DOHH2 (cell line): ENCODE data around the gene LRRC4C.

Experiments used
- H3F3A ChIP-seq: fragments of 200-600 bp; sonication (generic), shearing (Covaris generic); 2 replicates; pipeline ENCODE4 v1.6.0; 2016; ENCODE audit warnings: antibody characterized with exemption, mild to moderate bottlenecking; ENCODE audit not compliant: control insufficient read depth, insufficient read depth
- H3K27ac ChIP-seq: fragments of 200-600 bp; sonication (generic); 2 replicates; pipeline ENCODE4 v1.5.1; 2014; ENCODE audit warnings: low read depth, mild to moderate bottlenecking, low read length, moderate library complexity
- H3K27me3 ChIP-seq: fragments of 200-600 bp; sonication (generic); 2 replicates; pipeline ENCODE4 v1.6.1; 2014; ENCODE audit warnings: mild to moderate bottlenecking, low read length, mixed read lengths; ENCODE audit not compliant: control insufficient read depth
- H3K36me3 ChIP-seq: fragments of 200-600 bp; sonication (generic); 2 replicates; pipeline ENCODE4 v1.6.1; 2014; ENCODE audit warnings: mild to moderate bottlenecking, low read length, moderate library complexity, mixed read lengths; ENCODE audit not compliant: control insufficient read depth
- H3K4me1 ChIP-seq: fragments of 200-600 bp; sonication (generic); 2 replicates; pipeline ENCODE4 v1.6.1; 2014; ENCODE audit warnings: mild to moderate bottlenecking, low read length, mixed read lengths; ENCODE audit not compliant: control insufficient read depth
- H3K4me2 ChIP-seq: fragments of 200-600 bp; sonication (generic); 2 replicates; pipeline ENCODE4 v1.6.0; 2014; ENCODE audit warnings: mild to moderate bottlenecking, low read length, moderate library complexity
- H3K4me3 ChIP-seq: fragments of 200-600 bp; sonication (generic); 2 replicates; pipeline ENCODE4 v1.5.1; 2014; ENCODE audit warnings: mild to moderate bottlenecking, low read length, mixed read lengths
- H3K79me2 ChIP-seq: fragments of 200-600 bp; sonication (generic); 2 replicates; pipeline ENCODE4 v1.6.1; 2014; ENCODE audit warnings: mild to moderate bottlenecking, low read length, mixed read lengths; ENCODE audit not compliant: control insufficient read depth
- H3K9me2 ChIP-seq: fragments of 200-600 bp; sonication (generic); replicated peaks from 2 replicates; pipeline ENCODE4 v1.6.1; 2014; ENCODE audit warnings: mild to moderate bottlenecking, low read length, mixed read lengths; ENCODE audit not compliant: control insufficient read depth
- H3K9me3 ChIP-seq: fragments of 200-600 bp; sonication (generic); 2 replicates; pipeline ENCODE4 v1.6.1; 2014; ENCODE audit warnings: antibody characterized with exemption, low read length, mixed read lengths; ENCODE audit not compliant: control insufficient read depth, insufficient read depth
- H4K20me1 ChIP-seq: fragments of 200-600 bp; sonication (generic); 2 replicates; pipeline ENCODE4 v1.6.0; 2014; ENCODE audit warnings: low read depth, mild to moderate bottlenecking, antibody characterized with exemption, low read length, moderate library complexity; ENCODE audit not compliant: control insufficient read depth, insufficient read depth
- CTCF ChIP-seq: fragments of 200-600 bp; sonication (generic); IDR thresholded peaks from one replicate; pipeline ENCODE4 v1.5.1; 2014; ENCODE audit warnings: antibody characterized with exemption, mild to moderate bottlenecking, low read depth, low read length; ENCODE audit not compliant: poor library complexity, severe bottlenecking
- EZH2phosphoT487 ChIP-seq: fragments of 200-600 bp; sonication (generic); IDR thresholded peaks from 2 replicates; pipeline ENCODE4 v1.6.1; 2017; ENCODE audit warnings: borderline replicate concordance, mild to moderate bottlenecking, antibody characterized with exemption, low read length, moderate library complexity, mixed read lengths

The LRRC4C gene

GRCh38 chr11:40287916-40288803 lies 1171.3 kb downstream of the LRRC4C start:
- Histone ChIP-seq H3F3A (no peaks in the 10 kb centered on the region), H3K9me3 (no peaks in the 10 kb centered on the region), H3K27ac (no peak overlapping the region), H4K20me1 (no peaks in the 10 kb centered on the region), H3K36me3 (no peaks in the 10 kb centered on the region), H3K9me2 (no peaks in the 10 kb centered on the region), H3K4me1 (no peaks in the 10 kb centered on the region), H3K4me2 (no peak overlapping the region), H3K79me2 (no peaks in the 10 kb centered on the region), H3K4me3 (no peak overlapping the region), H3K27me3 (no peaks in the 10 kb centered on the region)
- TF ChIP-seq CTCF (no peak), EZH2phosphoT487 (no peak)

- Histone ChIP-seq H3K27me3 (no peaks in the 10 kb centered on the region), H3K4me1 (no peaks in the 10 kb centered on the region), H3K4me2 (no peak overlapping the region), H3K27ac (no peak overlapping the region), H3K9me3 (no peaks in the 10 kb centered on the region), H3K4me3 (no peak overlapping the region), H3K9me2 (no peaks in the 10 kb centered on the region), H3K79me2 (no peaks in the 10 kb centered on the region), H3F3A (no peaks in the 10 kb centered on the region), H4K20me1 (no peaks in the 10 kb centered on the region), H3K36me3 (no peaks in the 10 kb centered on the region)
- TF ChIP-seq CTCF (no peak), EZH2phosphoT487 (no peak)
These were observed 1173.3 kb downstream of the LRRC4C start for GRCh38 chr11:40286137-40286536.

GRCh38 chr11:40285558-40285957 lies 1173.9 kb downstream of the LRRC4C start:
- Histone ChIP-seq H4K20me1 (no peaks in the 10 kb centered on the region), H3K27ac (no peak overlapping the region), H3K79me2 (no peaks in the 10 kb centered on the region), H3K4me3 (no peak overlapping the region), H3K4me1 (no peaks in the 10 kb centered on the region), H3K4me2 (no peak overlapping the region), H3K9me2 (no peaks in the 10 kb centered on the region), H3K27me3 (no peaks in the 10 kb centered on the region), H3K36me3 (no peaks in the 10 kb centered on the region), H3F3A (no peaks in the 10 kb centered on the region), H3K9me3 (no peaks in the 10 kb centered on the region)
- TF ChIP-seq CTCF (no peak), EZH2phosphoT487 (no peak)
